GM12875 (cell line): ENCODE measurements around the gene SMC1B.

Source experiments
- H3K4me3 ChIP-seq: one replicate; pipeline ENCODE4 v1.5.1; 2011; ENCODE audit warnings: low read depth, low read length, control low read depth
- TF ChIP-seq, protein P1 (sequence below): IDR thresholded peaks from 2 replicates; pipeline ENCODE4 v1.5.1; 2011; ENCODE audit warnings: low read depth, mild to moderate bottlenecking, control low read depth, inconsistent platforms, low read length, moderate library complexity, borderline replicate concordance; ENCODE audit not compliant: insufficient read depth

SMC1B gene

GRCh38 chr22:45308957-45309421 is 104.4 kb downstream of the SMC1B start:
- TF ChIP-seq, protein P1, sequence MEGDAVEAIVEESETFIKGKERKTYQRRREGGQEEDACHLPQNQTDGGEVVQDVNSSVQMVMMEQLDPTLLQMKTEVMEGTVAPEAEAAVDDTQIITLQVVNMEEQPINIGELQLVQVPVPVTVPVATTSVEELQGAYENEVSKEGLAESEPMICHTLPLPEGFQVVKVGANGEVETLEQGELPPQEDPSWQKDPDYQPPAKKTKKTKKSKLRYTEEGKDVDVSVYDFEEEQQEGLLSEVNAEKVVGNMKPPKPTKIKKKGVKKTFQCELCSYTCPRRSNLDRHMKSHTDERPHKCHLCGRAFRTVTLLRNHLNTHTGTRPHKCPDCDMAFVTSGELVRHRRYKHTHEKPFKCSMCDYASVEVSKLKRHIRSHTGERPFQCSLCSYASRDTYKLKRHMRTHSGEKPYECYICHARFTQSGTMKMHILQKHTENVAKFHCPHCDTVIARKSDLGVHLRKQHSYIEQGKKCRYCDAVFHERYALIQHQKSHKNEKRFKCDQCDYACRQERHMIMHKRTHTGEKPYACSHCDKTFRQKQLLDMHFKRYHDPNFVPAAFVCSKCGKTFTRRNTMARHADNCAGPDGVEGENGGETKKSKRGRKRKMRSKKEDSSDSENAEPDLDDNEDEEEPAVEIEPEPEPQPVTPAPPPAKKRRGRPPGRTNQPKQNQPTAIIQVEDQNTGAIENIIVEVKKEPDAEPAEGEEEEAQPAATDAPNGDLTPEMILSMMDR = no peak
- peak overlapping the region; percentile 36 for H3K4me3 ChIP-seq

- TF ChIP-seq, protein P1 = no peak
- no peak overlapping the region for H3K4me3 ChIP-seq
These were observed 104.9 kb downstream of the SMC1B start for GRCh38 chr22:45308391-45308956.

GRCh38 chr22:45306139-45306538 is 107.3 kb downstream of the SMC1B start:
- TF ChIP-seq, protein P1 = no peak
- no peak overlapping the region for H3K4me3 ChIP-seq

- H3K4me3 ChIP-seq = no peak overlapping the region
- TF ChIP-seq, protein P1 = no peak
These were observed 107.8 kb downstream of the SMC1B start for GRCh38 chr22:45305456-45306075.

DNA sequence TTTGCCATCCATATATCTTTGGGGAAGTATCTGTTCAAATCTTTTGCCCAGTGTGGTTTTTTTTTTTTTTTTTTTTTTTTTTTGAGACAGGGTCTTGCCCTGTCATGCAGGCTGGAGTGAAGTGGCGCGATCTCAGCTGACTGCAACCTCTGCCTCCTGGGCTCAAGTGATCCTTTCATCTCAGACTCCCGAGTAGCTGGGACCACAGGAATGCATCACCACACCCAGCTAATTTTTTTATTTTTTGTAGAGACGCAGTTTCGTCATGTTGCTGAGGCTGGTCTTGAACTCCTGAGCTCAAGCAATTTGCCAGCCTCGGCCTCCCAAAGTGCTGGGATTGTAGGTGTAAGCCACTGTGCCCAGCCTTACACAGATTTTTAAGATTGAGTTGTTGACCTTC is 108.4 kb downstream of the SMC1B start:
- TF ChIP-seq, protein P1 = no peak
- no peak overlapping the region for H3K4me3 ChIP-seq

DNA sequence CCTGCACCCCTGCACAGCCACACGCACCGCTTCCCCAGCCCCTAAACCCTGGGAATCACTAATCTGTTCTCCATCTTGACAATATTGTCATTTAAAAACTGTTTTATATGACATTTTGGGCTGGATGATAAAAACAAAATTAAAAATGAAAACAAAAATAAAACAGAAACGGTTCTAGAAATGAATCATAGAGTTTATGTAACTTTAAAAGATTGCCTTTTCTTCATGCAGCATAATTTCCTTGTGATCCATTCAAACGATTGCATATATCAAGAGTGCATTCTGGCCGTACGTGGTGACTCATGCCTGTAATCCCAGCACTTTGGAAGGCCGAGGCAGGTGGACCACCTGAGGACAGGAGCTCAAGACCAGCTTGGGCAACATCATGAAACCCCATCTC is 110.2 kb downstream of the SMC1B start:
- TF ChIP-seq, protein P1 = no peak
- no peak overlapping the region for H3K4me3 ChIP-seq

- no peak overlapping the region for H3K4me3 ChIP-seq
- TF ChIP-seq, protein P1 = no peak
These were observed 110.6 kb downstream of the SMC1B start for GRCh38 chr22:45302751-45303150.
